ENCODE results near the gene NHLRC3. TPM values are rescaled to one million over a fixed set of nuclear protein-coding genes. Genes with fewer than 3 reads are reported as not detected.
A peak's percentile ranks its signal among the peaks of the same experiment; 100 is the strongest.
"Not testable (repeated sequence)": the region's sequence is repeated elsewhere in the genome, so short reads cannot be mapped to it uniquely, and the experiment has no call there.

NHLRC3 gene
- total RNA-seq: 10 to 100 TPM; 11.6 to 25.5 (median 20.9) TPM

- Histone ChIP-seq H3K27me3 (no peaks in the 10 kb centered on the region), H3K9me3 (no peaks in the 10 kb centered on the region), H3K4me1 (peaks cover 0 to 29% (median 4%) of the 10 kb centered on the region in 4 donors), H3K36me3 (no peaks in the 10 kb centered on the region), H3K4me3 (peak within 1 kb of the TSS; percentile 61 to 94 (median 90)), H3K27ac (peak within 1 kb of the TSS; percentile 81 to 91 (median 88))
- TF ChIP-seq CTCF (IDR thresholded peaks at IDR 0.05) (peak in 3 of 6 experiments; percentile 12 to 28 (median 24)), POLR2A (IDR thresholded peaks at IDR 0.05) (peak; percentile 44 to 48)
- DNase-seq: peak; percentile 86 to 95 (median 87)
Observed at GRCh38 chr13:39037880-39038568, at the start of gene NHLRC3, which contains the start of gene PROSER1. Gene NHLRC3 (plus strand): TSS chr13:39038456. CDS start chr13:39038640, 184 bp downstream. Gene PROSER1 (minus strand): TSS chr13:39038089. CDS start chr13:39037242, 847 bp downstream.

GRCh38 chr13:38990693-38991092, 47.6 kb upstream of the NHLRC3 start, which contains the start of gene STOML3:
Gene STOML3 (minus strand): TSS chr13:38990831. CDS start chr13:38990721, 110 bp downstream.
- DNase-seq: no peak
- no peak within 1 kb of the TSS for H3K4me3 ChIP-seq
- H3K4me1 ChIP-seq: no peaks in the 10 kb centered on the region
- no peak for TF ChIP-seq CTCF (IDR thresholded peaks at IDR 0.05)
- TF ChIP-seq POLR2A (IDR thresholded peaks at IDR 0.05): no peak
- no peaks in the 10 kb centered on the region for H3K36me3 ChIP-seq
- H3K27ac ChIP-seq: no peak within 1 kb of the TSS
- H3K9me3 ChIP-seq: no peaks in the 10 kb centered on the region
- no peaks in the 10 kb centered on the region for H3K27me3 ChIP-seq

GRCh38 chr13:38993381-38993780, 44.9 kb upstream of the NHLRC3 start:
- Histone ChIP-seq H3K4me3 (no peak overlapping the region), H3K27me3 (no peaks in the 10 kb centered on the region), H3K9me3 (no peaks in the 10 kb centered on the region), H3K4me1 (no peaks in the 10 kb centered on the region), H3K36me3 (no peaks in the 10 kb centered on the region), H3K27ac (no peak overlapping the region)
- TF ChIP-seq POLR2A (IDR thresholded peaks at IDR 0.05): no peak
- TF ChIP-seq CTCF (IDR thresholded peaks at IDR 0.05): no peak
- no peak for DNase-seq

GRCh38 chr13:38998739-38999138, 39.5 kb upstream of the NHLRC3 start:
- Histone ChIP-seq H3K4me1 (no peaks in the 10 kb centered on the region), H3K27ac (no peak overlapping the region), H3K36me3 (no peaks in the 10 kb centered on the region), H3K9me3 (no peaks in the 10 kb centered on the region), H3K27me3 (no peaks in the 10 kb centered on the region), H3K4me3 (no peak overlapping the region)
- TF ChIP-seq CTCF (IDR thresholded peaks at IDR 0.05) (no peak), POLR2A (IDR thresholded peaks at IDR 0.05) (no peak)
- DNase-seq: no peak

- not testable (repeated sequence) for DNase-seq, H3K4me1 ChIP-seq, H3K27me3 ChIP-seq, H3K9me3 ChIP-seq, H3K27ac ChIP-seq
- Histone ChIP-seq H3K36me3 (peaks cover 0 to 26% (median under 1%) of the 10 kb centered on the region in 3 donors), H3K4me3 (peak overlapping the region in 2 of 4 donors; percentile 15 to 17)
Observed at GRCh38 chr13:39006371-39007111, 31.7 kb upstream of the NHLRC3 start.

DNA sequence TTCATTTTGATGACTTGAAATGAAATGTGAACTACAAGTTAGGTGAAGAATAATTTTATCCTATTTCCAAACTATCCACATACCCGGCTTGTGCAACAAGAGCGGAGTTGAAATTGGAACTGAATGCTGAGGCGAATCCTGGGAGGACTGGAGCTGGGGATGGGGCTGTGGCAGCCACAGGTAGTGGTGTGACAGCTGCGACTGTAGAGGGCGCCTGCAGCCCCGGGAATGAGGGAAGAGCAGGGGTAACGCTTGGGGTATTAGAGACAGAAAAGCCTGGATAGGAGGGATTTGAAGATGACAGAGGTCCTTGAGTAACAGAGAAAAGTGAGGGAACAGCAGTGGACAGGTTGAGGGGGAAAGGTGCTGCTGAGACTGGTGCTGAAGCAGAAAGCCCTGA, 25.6 kb upstream of the NHLRC3 start:
- Histone ChIP-seq H3K4me1 (no peaks in the 10 kb centered on the region), H3K4me3 (no peak overlapping the region), H3K27ac (no peak overlapping the region), H3K9me3 (no peaks in the 10 kb centered on the region), H3K27me3 (no peaks in the 10 kb centered on the region), H3K36me3 (peaks cover 0 to 84% (median 3%) of the 10 kb centered on the region in 3 donors)
- no peak for DNase-seq
- TF ChIP-seq CTCF (IDR thresholded peaks at IDR 0.05): no peak
- no peak for TF ChIP-seq POLR2A (IDR thresholded peaks at IDR 0.05)
